Epithelial cell of esophagus (primary cell): ENCODE results near the gene LRRK1.

Experiments
- DNase-seq: peaks from one replicate; pipeline ENCODE4 v3.0.0; 2010; ENCODE audit warnings: low read depth
- H3K4me3 ChIP-seq: 2 replicates; pipeline ENCODE4 v1.5.1; 2011; ENCODE audit warnings: mild to moderate bottlenecking, low read length, control low read depth
- TF ChIP-seq, protein P1 (sequence below): IDR thresholded peaks from 2 replicates; pipeline ENCODE4 v1.5.1; 2011; ENCODE audit warnings: low read depth, mild to moderate bottlenecking, low read length, control low read depth, inconsistent platforms; ENCODE audit not compliant: insufficient read depth; ENCODE audit errors: missing control alignments

Gene LRRK1

DNA sequence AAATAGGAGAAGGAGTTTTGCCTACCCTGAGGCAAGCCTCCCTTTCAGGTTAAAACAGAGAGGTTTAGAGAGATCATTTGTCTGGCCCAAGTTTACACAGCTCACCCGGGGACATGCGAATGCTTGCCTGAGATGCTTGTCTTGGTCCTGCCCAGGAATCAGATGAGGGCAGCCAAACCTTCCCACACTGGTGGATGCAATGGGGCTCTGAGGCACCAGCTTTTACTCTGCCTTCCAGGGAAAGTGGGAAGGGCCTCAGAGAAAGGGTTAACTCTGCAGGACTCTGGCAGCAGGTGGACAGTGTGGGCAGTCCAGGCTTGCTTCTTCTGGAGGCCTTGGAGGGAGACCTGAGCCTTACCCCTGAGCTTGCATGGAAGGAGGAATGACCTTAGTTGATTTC is 90.0 kb downstream of the LRRK1 start:
- no peak for DNase-seq
- TF ChIP-seq, protein P1, sequence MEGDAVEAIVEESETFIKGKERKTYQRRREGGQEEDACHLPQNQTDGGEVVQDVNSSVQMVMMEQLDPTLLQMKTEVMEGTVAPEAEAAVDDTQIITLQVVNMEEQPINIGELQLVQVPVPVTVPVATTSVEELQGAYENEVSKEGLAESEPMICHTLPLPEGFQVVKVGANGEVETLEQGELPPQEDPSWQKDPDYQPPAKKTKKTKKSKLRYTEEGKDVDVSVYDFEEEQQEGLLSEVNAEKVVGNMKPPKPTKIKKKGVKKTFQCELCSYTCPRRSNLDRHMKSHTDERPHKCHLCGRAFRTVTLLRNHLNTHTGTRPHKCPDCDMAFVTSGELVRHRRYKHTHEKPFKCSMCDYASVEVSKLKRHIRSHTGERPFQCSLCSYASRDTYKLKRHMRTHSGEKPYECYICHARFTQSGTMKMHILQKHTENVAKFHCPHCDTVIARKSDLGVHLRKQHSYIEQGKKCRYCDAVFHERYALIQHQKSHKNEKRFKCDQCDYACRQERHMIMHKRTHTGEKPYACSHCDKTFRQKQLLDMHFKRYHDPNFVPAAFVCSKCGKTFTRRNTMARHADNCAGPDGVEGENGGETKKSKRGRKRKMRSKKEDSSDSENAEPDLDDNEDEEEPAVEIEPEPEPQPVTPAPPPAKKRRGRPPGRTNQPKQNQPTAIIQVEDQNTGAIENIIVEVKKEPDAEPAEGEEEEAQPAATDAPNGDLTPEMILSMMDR = no peak
- no peak overlapping the region for H3K4me3 ChIP-seq

DNA sequence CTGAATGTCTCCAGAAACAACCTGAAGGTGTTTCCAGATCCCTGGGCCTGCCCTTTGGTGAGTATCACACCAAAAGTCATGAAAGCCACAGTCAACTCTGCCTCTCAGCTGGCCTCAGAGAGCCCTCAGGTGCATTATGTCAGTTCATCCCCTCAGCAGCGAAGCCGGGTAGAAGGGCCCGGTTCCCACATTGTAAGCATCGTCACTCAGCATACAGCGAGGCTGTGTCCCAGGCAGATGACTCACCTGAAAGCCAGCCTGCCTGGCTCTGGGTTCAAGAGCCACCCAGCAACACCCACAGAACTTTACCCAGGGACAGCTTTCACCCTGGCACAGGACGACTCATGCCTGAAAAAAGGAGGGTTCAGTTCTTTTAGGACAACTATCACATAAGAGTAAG is 91.6 kb downstream of the LRRK1 start:
- no peak for DNase-seq
- H3K4me3 ChIP-seq = no peak overlapping the region
- TF ChIP-seq, protein P1 = no peak

DNA sequence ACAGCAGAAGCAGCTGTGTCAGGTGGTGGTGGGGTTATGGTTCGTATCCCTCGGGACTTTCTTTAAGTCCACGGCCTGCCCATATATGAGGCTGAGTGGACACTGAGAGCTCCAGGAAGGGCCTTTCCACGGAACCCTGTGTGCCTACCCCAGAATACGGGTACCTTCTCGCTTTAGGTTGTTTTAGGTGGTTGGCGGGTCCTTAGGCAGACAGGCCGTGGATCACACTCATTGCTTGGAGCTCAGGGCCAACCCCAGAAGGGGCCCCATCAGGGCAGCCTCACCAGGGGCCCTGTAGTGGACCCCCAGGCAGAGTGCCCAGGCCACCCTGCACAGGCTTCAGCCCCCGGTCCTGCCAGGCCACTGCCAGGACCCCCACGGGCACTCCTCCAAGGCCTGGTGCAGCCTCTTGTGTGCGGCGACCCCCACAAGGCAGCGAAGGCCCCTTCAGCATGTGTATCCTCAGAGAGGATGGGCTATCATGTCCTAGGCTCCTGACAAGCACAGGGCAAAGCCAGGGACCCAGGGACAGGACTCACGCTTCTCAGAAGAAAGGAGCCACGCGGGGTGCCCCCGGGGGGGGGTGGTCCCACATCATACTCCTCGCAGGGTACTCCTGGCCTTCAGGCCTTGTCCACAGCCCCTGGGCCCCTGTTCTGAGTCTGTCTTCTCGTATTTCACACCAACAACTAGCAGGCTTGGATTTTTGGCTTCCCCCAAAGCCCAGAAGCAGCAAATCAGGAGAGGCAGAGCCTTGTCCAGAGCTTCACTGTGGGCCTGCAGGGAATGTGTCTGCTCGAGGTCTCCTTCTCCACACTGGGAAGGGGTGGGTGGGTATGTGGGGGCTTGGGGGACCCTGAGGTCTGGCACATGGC is 93.4 kb downstream of the LRRK1 start:
- TF ChIP-seq, protein P1 = no peak
- no peak overlapping the region for H3K4me3 ChIP-seq
- no peak for DNase-seq

DNA sequence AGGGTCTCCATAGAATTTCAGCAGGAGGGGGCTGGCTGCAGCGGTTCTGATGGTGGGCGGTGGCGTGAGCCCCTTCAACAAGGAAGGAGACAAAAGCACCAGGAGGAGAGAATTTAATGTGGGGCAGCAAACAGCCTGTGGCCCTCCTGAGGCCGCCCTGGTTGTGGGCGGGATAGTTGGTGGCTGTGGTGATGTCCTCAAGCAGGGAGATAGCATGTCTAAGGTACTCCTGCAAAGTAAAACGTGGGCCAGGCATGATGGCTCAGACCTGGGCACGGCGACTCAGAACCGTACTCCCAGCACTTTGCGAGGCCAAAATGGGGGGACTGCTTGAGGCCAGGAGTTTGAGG is 94.0 kb downstream of the LRRK1 start:
- no peak for DNase-seq
- TF ChIP-seq, protein P1 = no peak
- no peak overlapping the region for H3K4me3 ChIP-seq

DNA sequence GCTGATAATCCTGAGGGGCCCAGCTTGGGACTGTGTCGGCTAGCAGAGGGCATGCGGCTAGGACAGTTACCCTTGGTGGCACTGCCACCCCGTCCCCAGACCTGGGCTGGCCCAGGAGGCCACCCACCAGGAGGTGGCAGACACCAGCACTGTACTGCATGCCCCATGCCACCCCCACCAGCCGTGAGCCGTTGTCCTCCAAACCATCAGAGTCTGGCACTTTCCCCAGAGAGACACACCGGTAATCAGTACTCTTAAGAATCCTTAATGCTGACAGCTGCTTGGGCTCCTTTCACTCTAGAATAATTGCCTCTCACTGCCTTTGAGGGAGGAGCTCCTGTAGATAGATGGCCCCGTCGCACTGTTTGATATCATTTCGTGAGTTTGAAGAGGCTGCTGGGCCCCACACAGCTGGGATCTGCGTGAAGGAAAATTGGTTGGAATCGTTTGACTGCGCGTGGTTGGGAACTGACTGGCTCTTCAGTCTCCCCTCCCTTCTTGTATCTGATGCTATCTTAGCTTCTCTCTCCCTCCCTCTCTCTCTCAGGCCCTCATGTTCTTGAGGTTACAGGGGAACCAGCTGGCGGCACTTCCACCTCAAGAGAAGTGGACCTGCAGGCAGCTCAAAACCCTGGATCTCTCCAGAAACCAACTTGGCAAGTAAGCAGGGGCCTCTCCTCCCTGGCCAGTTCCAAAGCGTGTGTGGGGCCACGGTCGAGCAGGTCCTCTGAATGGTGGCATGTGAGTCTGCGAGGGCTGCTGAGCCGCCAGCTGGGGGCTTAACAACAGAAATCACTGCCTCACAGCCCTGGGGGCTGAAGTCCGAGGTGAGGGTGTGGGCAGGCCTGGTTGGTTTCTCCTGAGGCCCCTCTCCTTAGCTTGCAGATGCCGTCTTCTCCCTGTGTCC is 94.9 kb downstream of the LRRK1 start:
- no peak overlapping the region for H3K4me3 ChIP-seq
- TF ChIP-seq, protein P1 = no peak
- DNase-seq = no peak

DNA sequence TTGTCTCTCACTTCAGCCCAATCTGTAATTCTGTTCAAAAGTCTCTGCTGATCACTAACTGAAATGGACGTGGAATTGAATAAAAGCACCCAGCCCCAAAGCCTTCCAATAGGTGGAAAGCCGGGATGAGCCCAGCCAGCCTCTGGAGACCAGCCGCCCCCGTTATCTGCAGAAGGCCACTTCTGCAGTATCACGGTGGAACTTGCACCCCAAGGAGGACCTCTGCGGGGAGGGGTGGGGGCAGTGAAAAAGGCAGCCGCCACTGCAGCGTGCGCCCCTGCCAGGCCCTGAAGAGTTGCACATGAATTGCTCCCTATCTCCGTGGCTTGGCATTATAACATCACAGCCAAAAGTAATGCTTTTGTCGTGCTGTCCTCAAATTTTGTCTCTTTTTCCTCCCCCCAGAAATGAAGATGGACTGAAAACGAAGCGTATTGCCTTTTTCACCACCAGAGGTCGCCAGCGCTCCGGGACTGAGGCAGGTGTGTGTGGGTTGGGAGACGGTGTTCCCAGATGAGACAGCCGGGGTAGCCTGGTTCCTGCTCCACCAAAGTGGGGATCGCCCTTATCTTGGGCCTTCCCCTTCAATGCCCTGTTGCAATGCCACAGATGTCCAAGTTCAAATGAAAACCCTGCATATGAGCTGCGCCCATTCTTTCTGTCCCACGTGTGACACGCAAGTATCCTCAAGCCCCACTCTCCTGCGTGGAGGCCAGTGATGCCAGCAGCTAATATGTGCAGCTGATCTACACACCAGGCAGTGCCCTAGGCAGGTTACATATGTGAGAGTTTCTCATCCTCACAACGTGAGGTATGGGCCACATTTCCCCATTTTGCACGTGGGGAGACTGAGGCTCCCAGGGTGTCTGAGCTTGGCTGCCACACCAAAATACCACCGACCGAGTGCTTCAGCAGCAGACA is 96.0 kb downstream of the LRRK1 start:
- DNase-seq = peak; percentile 75
- no peak overlapping the region for H3K4me3 ChIP-seq
- TF ChIP-seq, protein P1 = peak; percentile 96
